ENCODE measurements around the gene DMXL2.
"Not testable (repeated sequence)": the region's sequence is repeated elsewhere in the genome, so short reads cannot be mapped to it uniquely, and the experiment has no call there.

Gene DMXL2

GRCh38 chr15:51576286-51576850, 46.2 kb downstream of the DMXL2 start:
- DNase-seq (ENCODE audit: low spot score), result no peak

DNA sequence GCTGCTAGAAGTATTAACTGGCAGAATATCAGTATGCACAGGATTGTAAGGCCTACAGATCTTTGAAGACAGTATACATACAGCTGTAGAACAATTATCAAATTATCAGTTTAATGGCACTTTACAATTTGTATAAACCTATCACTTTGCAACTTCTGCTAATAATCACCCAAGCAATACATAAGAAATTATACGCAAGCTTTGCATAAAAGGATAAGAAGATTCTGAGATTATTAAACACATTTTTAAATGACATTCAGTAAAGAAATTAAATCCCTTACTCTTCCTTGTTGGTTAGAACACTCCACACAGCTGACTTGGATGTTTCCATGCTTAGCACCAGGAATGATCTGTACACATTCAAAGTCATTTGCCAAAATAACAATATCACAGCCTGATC, 46.8 kb downstream of the DMXL2 start:
- DNase-seq (ENCODE audit: low spot score), result no peak

DNA sequence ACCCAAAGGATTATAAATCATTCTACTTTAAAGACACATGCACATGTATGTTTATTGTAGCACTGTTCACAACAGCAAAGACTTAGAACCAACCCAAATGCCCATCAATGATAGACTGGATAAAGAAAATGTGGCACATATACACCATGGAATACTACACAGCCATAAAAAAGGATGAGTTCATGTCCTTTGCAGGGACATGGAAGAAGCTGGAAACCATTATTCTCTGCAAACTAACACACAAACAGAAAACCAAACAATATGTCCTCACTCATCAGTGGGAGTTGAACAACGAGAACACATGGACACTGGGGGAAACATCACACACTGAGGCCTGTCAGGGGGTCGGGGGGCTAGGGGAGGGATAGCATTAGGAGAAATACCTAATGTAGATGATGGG, 49.2 kb downstream of the DMXL2 start:
- not testable (repeated sequence) for DNase-seq (ENCODE audit: low spot score)

DNA sequence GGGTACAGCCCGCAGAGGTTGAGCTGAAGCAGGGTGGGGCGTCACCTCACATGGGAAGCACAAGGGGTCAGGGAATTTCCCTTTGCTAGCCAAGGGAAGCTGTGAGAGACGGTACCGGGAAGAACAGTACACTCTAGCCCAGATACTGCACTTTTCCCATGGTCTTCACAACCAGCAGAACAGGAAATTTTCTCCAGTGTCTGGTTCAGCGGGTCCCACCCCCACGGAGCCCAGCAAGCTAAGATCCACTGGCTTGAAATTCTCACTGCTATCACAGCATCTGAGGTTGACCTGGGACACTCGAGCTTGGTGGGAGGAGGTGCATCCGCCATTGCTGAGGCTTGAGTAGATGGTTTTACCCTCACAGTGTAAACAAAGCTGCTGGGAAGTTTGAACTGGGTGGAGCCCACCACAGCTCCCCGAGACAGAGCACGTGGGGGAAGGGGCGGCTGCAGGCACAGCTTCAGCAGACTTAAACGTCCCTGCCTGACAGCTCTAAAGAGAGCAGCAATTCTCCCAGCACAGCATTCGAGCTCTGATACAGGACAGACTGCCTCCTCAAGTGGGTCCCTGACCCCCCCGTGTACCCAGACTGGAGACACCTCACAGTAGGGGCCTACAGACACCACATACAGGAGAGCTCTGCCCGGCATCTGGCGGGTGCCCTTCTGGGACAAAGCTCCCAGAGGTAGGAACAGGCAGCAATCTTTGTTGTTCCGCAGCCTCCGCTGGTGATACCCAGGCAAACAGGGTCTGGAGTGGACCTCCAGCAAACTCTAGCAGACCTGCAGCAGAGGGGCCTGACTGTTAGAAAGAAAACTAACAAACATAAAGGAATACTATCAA, 53.4 kb downstream of the DMXL2 start:
- DNase-seq (ENCODE audit: low spot score), result peak; percentile 41

DNA sequence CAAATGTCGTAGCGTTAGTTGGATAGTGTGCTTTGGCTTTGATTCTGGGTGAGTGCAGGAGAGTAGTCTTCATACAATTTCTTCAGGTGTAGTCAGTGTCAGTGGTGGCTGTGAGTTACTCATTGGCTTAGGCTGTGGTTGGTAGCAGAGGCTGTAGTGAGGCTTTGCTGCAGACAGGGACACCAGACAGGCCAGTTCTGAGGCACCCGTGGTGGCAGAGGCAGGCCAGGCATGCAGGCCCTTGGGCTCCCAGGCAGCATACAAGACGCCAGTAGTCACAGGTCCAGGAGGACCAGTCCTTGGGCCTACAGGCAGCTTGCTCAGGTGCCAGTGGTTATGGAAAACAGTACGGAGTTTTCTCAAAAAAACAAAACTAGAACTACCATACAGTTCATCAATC, 61.3 kb downstream of the DMXL2 start:
- DNase-seq (ENCODE audit: low spot score), result no peak

- DNase-seq (ENCODE audit: low spot score), result no peak
Observed at GRCh38 chr15:51558876-51559275, 63.7 kb downstream of the DMXL2 start.

DNA sequence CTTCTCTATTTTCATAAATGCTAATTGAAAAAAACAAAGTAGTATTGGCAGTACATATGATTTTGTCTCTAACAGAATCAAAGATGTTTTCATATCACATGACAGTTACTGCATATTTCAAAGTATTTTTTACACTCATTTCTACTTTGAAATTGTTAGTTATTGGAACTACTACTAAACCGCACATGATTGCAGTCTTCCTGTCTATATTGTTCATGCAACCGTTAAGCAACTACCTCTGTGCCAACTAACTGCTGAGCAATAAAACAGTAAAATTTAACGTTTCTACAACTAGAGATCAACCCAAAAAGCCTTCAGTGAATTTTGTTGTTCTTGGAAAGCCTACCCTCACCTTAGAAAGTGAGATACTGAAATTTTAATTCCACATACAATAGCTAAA, 64.2 kb downstream of the DMXL2 start:
- no peak for DNase-seq (ENCODE audit: low spot score)

GRCh38 chr15:51550841-51551240, 71.7 kb downstream of the DMXL2 start:
- DNase-seq (ENCODE audit: low spot score), result no peak

GRCh38 chr15:51547656-51548055, 74.9 kb downstream of the DMXL2 start:
- DNase-seq (ENCODE audit: low spot score), result no peak

GRCh38 chr15:51536965-51537574, 85.5 kb downstream of the DMXL2 start:
- DNase-seq (ENCODE audit: low spot score), result no peak

DNA sequence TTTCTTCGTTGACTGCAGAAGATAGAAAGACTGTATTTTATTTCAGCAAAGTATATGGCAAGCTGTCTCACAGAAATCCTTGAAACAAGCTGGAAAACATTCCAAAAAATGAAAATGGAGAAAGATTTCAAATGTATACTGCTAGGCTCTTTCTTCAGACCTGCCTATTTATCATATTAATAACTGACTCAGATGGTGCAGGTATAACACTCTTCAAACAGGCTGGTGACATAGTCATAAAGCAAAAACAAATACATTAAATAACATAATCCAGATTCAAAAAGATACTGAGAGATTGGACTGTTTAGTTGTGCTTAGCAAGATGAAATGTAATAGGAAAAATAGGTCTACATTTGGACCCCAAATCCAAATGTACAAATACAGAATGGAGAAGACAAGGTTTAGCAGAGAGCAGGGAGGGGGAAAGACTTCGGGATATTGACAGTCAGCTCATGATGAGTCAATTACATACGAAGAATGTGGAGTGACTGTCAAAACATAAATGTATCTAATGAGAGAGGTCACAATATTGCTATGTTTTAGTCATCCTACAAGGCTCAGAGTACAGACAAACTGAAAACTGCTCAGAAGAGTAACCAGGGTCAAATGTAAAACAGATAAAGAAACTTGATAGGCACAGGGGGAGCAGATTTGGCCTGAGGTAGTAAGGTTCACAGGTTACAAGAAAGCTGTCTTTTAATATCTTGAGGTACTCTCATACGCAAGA, 88.7 kb downstream of the DMXL2 start:
- DNase-seq (ENCODE audit: low spot score), result no peak

GRCh38 chr15:51526955-51527354, 95.6 kb downstream of the DMXL2 start:
- DNase-seq (ENCODE audit: low spot score), result no peak

- no peak for DNase-seq (ENCODE audit: low spot score)
Observed at GRCh38 chr15:51524376-51524775, 98.2 kb downstream of the DMXL2 start.

GRCh38 chr15:51516291-51516690, 106.3 kb downstream of the DMXL2 start:
- DNase-seq (ENCODE audit: low spot score), result no peak

DNA sequence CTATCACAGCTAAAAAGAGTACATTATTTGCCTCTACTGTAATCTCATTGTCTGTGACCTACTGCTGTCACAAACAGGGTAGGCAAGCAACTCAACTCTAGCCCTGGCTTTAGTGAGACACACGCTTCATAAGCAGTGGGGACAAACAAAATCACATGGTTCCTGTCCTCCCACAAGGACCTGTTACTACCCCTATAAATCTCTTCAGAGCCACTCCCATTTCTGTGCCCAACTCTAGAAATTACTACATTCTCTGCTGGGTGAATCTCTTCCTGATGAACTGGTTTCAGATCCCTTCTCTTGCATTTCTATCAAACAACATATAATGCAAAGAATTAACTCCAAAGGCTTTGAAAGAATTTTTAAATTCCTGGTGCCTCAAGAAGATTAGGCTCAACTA, 117.3 kb downstream of the DMXL2 start:
- no peak for DNase-seq (ENCODE audit: low spot score)

- DNase-seq (ENCODE audit: low spot score), result no peak
Observed at GRCh38 chr15:51503003-51503402, 119.6 kb downstream of the DMXL2 start.

- DNase-seq (ENCODE audit: low spot score), result no peak
Observed at GRCh38 chr15:51499379-51499976, 123.1 kb downstream of the DMXL2 start.

DNA sequence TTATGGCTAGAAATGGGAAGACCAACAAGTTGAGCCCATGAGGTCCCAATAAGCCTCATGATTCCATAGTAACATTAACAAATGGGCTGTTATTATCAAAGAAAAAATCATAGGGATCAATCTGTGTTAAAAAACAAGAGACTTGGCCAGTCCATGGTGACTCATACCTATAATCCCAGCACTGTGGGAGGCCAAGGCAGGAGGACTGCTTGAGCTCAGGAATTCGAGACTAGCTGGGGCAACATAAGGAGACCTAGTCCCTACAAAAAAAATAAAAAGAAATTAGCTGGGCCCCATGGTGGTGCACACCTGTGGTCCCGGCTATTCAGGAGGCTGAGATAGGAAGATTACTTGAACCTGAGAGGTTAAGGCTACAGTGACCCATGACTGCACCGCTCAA, 124.8 kb downstream of the DMXL2 start:
- no peak for DNase-seq (ENCODE audit: low spot score)

- DNase-seq (ENCODE audit: low spot score), result no peak
Observed at GRCh38 chr15:51496246-51496645, 126.3 kb downstream of the DMXL2 start.

GRCh38 chr15:51494411-51495314, 127.9 kb downstream of the DMXL2 start:
- no peak for DNase-seq (ENCODE audit: low spot score)

GRCh38 chr15:51493892-51494291, 128.7 kb downstream of the DMXL2 start:
- DNase-seq (ENCODE audit: low spot score), result no peak

Data from ecto neural progenitor cell (in vitro differentiated cells).